HG03045 (cell line): ENCODE measurements around the gene FAM186B.

Experiments
- ATAC-seq: cut with Tn5 transposase; IDR thresholded peaks from one replicate; pipeline ENCODE4 v1.9.1; 2021; ENCODE audit warnings: mild to moderate bottlenecking, moderate library complexity; ENCODE audit not compliant: unreplicated experiment

FAM186B gene

GRCh38 chr12:49577589-49578315, 27.7 kb downstream of the FAM186B start:
- no peak for ATAC-seq

DNA sequence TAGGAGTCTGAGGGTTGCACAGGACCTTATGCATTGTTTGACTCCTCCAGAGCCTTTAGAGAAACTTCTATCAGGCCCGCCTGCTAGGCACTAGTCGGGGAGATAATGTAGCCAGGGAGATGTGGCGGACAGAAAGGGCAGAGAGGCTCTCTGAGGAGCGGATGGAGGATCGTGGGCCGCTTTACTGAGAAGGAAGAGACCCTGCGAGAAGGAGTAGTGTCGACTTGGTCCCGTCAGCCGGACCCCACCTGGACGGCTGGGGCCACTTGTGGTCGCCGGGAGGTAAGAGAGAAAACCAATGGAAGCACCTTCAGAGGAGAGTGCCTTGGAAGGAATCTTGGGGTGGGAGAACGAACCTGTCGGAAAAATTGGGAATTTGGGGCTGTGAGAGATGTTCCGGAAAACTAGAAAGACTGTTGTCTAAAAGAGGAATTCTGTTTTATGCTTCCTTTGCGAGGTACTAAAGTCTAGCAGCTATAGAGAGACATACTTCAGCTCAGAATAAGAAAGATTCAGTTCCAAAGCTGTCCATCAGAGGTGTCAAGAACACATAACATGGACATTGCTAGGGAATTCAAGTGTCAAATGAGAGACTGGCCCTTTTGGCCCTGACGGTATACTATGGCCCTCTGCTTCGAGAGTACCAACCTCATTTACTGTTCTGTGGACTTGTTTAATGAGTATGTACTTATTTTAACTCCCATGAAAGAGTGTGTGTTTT, 36.8 kb downstream of the FAM186B start:
- no peak for ATAC-seq

DNA sequence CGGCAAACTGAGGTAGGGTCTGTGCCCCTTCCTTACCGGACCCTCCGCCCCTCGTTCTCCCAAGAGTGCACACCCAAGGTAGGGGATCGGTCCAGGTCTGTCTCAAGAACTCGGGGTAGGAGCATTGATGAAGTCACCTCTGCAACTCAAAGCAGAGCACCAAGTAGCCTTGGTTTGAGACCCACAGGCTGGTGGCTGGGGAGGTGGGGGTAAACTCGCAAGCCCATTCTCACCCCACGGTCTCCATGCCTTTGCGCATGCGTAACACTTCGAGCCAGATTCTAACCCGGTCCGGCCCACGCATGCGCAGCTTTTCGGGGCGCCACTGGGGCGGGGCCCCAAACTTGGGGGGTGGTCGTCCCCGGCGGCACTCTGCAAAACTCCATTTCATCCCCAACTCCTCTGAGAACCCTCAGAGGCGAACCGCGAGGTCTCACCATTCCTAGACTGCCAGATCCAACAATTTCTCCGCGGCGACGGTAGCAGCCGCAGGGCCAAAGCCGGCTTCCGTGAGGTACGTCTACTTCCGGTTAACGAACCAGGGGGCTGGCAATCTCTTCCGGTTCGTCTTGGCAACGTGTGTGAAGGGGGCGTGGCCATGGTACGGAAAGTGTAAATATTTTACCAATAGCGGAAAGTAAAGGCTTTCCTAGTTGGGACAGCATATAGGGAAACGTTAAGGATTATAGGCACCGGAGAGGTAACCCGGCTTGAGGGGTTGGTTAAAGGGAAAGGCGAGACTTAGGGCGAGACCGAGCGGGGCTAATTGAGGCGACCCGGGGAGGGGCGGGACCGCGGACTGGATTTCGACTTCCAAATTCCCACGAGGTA, 37.6 kb downstream of the FAM186B start, which contains the start of gene MCRS1:
Gene MCRS1 (minus strand): TSS at position 532 of the 831 bp plus-strand sequence. CDS start 1,411 bp downstream, outside the sequence.
- peak; percentile 83 for ATAC-seq

DNA sequence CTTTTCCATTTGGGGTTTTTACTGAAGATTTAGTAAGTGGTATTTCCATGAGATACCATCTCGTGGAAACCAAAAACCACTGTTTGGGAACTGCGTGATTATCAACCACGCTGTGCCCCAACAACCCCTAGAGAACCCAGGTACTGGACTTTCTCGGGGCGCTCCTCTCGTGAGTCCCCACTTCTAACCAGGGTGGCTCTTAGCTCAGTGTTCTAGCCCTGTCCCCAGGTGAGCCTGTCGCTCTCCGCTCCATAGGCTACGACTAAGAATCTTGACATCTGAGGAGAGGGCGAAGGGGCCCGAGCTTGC, 38.2 kb downstream of the FAM186B start:
- peak; percentile 7 for ATAC-seq

GRCh38 chr12:49566361-49566760, 39.1 kb downstream of the FAM186B start:
- ATAC-seq, result no peak

- no peak for ATAC-seq
Observed at GRCh38 chr12:49565406-49566265, 39.8 kb downstream of the FAM186B start.

GRCh38 chr12:49564686-49565405, 40.6 kb downstream of the FAM186B start:
- no peak for ATAC-seq

- no peak for ATAC-seq
Observed at GRCh38 chr12:49563951-49564685, 41.3 kb downstream of the FAM186B start.

- ATAC-seq, result no peak
Observed at GRCh38 chr12:49562831-49563230, 42.6 kb downstream of the FAM186B start.

- no peak for ATAC-seq
Observed at GRCh38 chr12:49562233-49562632, 43.2 kb downstream of the FAM186B start.

- no peak for ATAC-seq
Observed at GRCh38 chr12:49560695-49561094, 44.7 kb downstream of the FAM186B start.

DNA sequence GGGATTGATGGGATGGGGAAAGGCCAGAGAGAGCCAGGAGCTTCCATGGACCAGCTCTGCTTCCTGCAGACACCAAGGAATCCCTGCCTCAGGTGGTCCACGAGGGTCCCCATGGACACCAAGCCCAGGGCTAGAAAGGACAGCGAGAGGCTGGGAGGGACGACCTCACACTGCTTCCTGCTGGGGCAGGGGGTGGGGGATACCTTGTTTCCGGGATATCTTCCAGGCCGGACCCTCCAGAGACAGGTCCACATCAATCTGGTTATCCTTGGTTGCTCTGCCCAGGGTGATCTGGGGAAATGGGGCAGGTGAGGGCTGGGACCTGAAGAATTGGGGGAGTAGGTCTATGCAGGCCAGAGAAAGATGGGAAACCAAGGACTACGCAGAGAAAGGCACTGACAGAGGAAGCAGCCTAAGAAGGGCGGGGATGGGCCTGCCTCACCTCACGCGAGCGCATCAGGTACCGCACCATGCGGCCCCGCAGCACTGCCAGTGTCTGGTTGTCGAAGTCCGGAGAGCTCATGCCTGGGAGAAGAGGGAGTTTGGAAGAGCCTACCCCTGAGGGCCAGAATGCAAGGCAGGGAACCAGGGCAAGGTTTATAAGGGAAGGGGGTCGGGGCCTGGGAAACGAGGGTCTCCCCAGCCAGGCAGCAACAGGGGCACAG, 46.3 kb downstream of the FAM186B start:
- no peak for ATAC-seq

DNA sequence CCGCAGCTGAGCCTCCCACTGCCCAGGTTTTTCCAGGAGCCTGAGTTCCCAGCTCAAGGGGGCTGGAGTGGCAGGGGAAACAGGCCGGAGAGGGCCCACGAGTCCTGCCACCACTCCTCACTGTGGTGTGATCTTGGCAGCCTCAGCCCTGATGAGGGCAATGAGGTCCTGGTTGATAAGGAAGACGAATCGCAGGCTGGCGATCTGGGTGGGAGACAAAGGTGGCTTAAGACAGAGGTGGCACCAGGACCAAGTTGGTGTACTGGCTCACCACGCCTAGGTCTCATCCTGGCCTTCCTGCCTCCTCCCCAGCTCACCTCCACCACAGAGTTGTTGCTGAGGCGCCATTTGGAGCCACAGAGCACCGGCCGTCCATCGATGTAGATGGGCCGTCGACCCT, 46.9 kb downstream of the FAM186B start:
- ATAC-seq, result no peak

DNA sequence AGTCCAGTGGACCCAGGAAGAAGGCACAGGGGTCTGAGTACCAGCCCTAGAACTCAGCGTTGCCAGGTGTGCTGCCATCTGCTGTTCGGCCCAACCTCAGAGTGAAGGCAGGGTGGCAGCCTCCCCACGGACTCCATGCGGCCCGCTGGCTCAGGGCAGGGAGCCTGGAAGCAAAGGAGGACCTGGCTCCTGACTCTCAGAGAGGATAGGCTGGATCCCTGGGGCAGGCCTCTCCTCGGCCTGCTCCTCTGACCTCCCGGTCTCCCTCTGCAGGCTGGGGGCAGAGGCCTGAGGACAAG, 47.6 kb downstream of the FAM186B start:
- ATAC-seq, result no peak

- ATAC-seq, result no peak
Observed at GRCh38 chr12:49557187-49557916, 48.1 kb downstream of the FAM186B start.

DNA sequence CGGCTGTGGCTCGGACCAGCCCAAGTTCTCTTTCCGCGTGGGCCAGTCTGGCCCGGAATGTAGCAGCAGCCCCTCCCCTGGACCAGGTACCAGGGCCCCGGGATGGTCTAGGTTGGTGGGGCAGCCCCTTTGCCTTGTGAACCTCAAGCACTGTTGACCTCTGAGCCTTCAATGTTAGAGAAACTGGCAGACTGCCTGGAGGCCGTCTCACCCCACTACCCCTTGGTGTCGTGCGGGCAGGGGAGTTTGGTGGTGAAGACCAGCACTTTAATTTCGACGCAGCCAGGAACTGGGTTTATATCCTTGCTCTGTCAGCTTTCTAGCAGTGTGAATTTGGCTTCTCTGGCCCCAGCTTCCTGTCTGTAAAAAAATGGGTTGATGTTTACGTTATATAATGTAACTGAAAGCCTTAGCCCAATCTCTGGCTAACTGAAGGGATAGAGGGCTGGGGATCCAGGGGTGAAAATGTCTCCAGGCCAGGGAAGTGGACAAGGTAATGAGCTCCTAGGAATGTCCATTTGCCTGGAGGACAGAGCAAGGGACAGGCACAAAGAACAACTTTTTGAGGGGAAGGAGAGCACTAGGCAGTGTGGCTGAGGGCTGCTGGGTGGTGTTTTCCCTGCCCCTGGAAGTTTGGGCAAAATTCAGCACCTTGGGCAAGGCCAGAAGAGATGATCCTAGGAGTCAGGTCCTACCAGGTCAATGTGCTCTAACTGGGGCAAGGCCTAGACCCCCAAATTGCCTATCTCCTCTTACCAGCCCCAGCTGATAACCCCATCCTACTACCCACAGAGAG, 48.9 kb downstream of the FAM186B start:
- no peak for ATAC-seq

GRCh38 chr12:49555631-49556390, 49.6 kb downstream of the FAM186B start:
- ATAC-seq, result no peak
